Mammary epithelial cell (primary cell): ENCODE results near the gene TESK2.

Experiments
- EZH2 ChIP-seq: IDR thresholded peaks from 2 replicates; pipeline ENCODE4 v1.6.1; 2012; ENCODE audit warnings: low read length, inconsistent platforms, borderline replicate concordance
- TF ChIP-seq, protein P1 (sequence below), 2 donors: IDR thresholded peaks in 1 of 2; conservative IDR thresholded peaks in 1 of 2; 2 replicates each; pipeline ENCODE4 v1.5.1; 2011 to 2012; ENCODE audit warnings: inconsistent platforms in 2 of 2, low read length in 2 of 2, mild to moderate bottlenecking in 2 of 2, control low read depth in 1 of 2, low read depth in 1 of 2; ENCODE audit not compliant: insufficient read depth in 1 of 2; ENCODE audit errors: extremely low read depth in 1 of 2

GRCh38 chr1:45526135-45526644, 35.2 kb upstream of the TESK2 start:
- no peak for TF ChIP-seq EZH2
- TF ChIP-seq, protein P1, sequence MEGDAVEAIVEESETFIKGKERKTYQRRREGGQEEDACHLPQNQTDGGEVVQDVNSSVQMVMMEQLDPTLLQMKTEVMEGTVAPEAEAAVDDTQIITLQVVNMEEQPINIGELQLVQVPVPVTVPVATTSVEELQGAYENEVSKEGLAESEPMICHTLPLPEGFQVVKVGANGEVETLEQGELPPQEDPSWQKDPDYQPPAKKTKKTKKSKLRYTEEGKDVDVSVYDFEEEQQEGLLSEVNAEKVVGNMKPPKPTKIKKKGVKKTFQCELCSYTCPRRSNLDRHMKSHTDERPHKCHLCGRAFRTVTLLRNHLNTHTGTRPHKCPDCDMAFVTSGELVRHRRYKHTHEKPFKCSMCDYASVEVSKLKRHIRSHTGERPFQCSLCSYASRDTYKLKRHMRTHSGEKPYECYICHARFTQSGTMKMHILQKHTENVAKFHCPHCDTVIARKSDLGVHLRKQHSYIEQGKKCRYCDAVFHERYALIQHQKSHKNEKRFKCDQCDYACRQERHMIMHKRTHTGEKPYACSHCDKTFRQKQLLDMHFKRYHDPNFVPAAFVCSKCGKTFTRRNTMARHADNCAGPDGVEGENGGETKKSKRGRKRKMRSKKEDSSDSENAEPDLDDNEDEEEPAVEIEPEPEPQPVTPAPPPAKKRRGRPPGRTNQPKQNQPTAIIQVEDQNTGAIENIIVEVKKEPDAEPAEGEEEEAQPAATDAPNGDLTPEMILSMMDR (conservative IDR thresholded peaks at IDR 0.05 in 1 of 2, IDR thresholded peaks at IDR 0.05 in 1 of 2; ENCODE audit: extremely low read depth in 1 of 2, insufficient read depth in 1 of 2, low read depth in 1 of 2, low read length in 2 of 2), result no peak
